Aorta (tissue), 5 donors: Measurements from ENCODE around the gene CFAP92. TPM values are rescaled to one million over a fixed set of nuclear protein-coding genes. Genes with fewer than 3 reads are reported as not detected.

Experiments
- ATAC-seq: fragments of 200-7000 bp; cut with Tn5 transposase; one replicate; pipeline ENCODE4 v1.9.1; 2022; ENCODE audit warnings: moderate library complexity; ENCODE audit not compliant: low FRiP score
- DNase-seq, 2 donors: peaks; one replicate each; pipeline ENCODE4 v3.0.0-alpha.2; 2020
- H3K27ac ChIP-seq, 2 donors: one replicate each; pipeline ENCODE4 v1.5.1; 2013; ENCODE audit warnings: low read length in 2 of 2, mild to moderate bottlenecking in 2 of 2, moderate library complexity in 2 of 2, control low read depth in 1 of 2, inconsistent platforms in 1 of 2, low read depth in 1 of 2
- H3K27me3 ChIP-seq, 2 donors: one replicate each; pipeline ENCODE4 v1.6.1; 2013; ENCODE audit warnings: control low read depth in 1 of 2, low read length in 1 of 2, mild to moderate bottlenecking in 1 of 2, moderate library complexity in 1 of 2; ENCODE audit not compliant: insufficient read depth in 2 of 2, control insufficient read depth in 1 of 2
- H3K36me3 ChIP-seq, 2 donors: one replicate each; pipeline ENCODE4 v1.6.1; 2013; ENCODE audit warnings: control low read depth in 1 of 2, low read length in 1 of 2, mild to moderate bottlenecking in 1 of 2; ENCODE audit not compliant: insufficient read depth in 2 of 2, control insufficient read depth in 1 of 2
- H3K4me1 ChIP-seq, 2 donors: one replicate each; pipeline ENCODE4 v1.6.1; 2013; ENCODE audit warnings: low read length in 2 of 2, control low read depth in 1 of 2, mild to moderate bottlenecking in 1 of 2, moderate library complexity in 1 of 2; ENCODE audit not compliant: insufficient read depth in 2 of 2, control insufficient read depth in 1 of 2
- H3K4me3 ChIP-seq, 2 donors: one replicate each; pipeline ENCODE4 v1.5.1; 2013; ENCODE audit warnings: low read length in 2 of 2, control low read depth in 1 of 2, mild to moderate bottlenecking in 1 of 2
- H3K9me3 ChIP-seq: one replicate; pipeline ENCODE4 v1.6.1; 2013; ENCODE audit warnings: mild to moderate bottlenecking, low read length; ENCODE audit not compliant: control insufficient read depth
- WGBS, 2 donors: extraction: QIAGEN DNeasy Blood & Tissue Kit; methylation state at CpG; one replicate each; pipeline ENCODE4 v1.1.7; 2013; 5-methylcytosine and 5-hydroxymethylcytosine counted together
- intact Hi-C, 2 donors: fragments of 100-400 bp; cut with DNase I; formaldehyde crosslinking; loops; one replicate each; pipeline versions ENCODE4 v1.14.2 to v1.15.0; 2022
- polyA plus RNA-seq, 2 donors: library from polyadenylated mRNA; stranded (reverse); fragments of 200-250 nt; gene quantifications; one replicate each; pipeline ENCODE4 v1.2.3, GENCODE V29; 2013
- total RNA-seq, 2 donors: library from RNA; stranded (reverse); fragmentation: NEBNext Ultra II Directional; extraction: Animal tissue kit (Norgen Biotek cat#: 25700); gene quantifications; one replicate each; pipeline ENCODE4 v1.2.1, GENCODE V29; 2021
- donor health status: healthy with polysubstance abuse.
- donor health status: Bipolar disorder and iron deficiency.
- donor health status: DM: no; HTN: no; CAD: no.
- donor health status: DM: no; HTN: no; CAD: no.
- donor health status: DM: yes; HTN: yes; CAD: no.

The CFAP92 gene
- total and polyA plus RNA-seq, 4 donors, result 0.62 to 1.2 TPM; not detected in 2

DNA sequence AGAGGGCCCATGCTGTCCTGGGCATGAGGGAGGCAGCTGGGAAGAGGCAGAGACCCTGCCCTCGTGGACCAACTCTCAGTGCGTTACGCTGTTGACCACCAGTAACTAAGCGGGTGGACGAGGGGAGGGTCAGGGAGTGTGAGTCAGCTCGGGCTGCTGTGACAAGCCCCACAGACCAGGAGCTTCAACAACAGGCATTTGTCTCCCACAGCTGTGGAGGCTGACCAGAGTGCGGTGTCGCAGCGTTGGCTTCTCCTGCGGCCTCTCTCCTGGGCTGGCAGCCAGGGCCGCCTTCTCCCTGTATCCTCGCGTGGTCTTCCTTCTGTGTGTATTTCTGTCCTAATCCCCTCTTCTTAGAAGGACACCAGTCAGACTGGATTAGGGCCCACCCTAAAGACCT, 20.3 kb upstream of the CFAP92 start:
- no peaks in the 10 kb centered on the region for H3K4me1 ChIP-seq
- no peaks in the 10 kb centered on the region for H3K27me3 ChIP-seq
- no peak overlapping the region for H3K4me3 ChIP-seq
- DNase-seq (peak in 1 of 2 donors; percentile 67), ATAC-seq (no peak)
- intact Hi-C loops, result no loop called here
- WGBS, 2 donors, result 92% methylated on average over 13 of the region's 13 CpGs
- H3K9me3 ChIP-seq, result no peaks in the 10 kb centered on the region
- H3K27ac ChIP-seq, result no peak overlapping the region
- no peaks in the 10 kb centered on the region for H3K36me3 ChIP-seq

DNA sequence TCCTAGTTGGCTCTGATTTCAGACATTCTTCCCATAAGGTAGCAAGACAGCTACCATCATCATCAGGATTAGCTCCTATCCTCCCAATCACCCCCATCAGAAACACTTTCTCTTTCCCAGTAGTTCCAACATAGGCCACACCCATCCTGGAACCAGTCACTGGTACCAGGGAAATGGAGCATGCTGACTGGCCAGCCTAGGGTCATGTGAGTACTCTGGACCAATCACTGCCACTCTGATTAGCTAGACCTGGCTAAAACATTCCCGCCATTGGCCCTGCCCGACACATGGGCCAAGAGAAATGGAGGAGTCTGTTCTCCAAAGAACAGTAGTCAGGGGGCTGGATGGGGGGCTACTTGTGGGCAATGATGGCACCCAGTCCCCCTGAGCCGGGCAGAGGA, 19.6 kb upstream of the CFAP92 start:
- WGBS, 2 donors, result 93 to 95% methylated on average over 3 of the region's 3 CpGs
- ATAC-seq, result no peak
- Histone ChIP-seq H3K9me3 (no peaks in the 10 kb centered on the region), H3K27ac (no peak overlapping the region), H3K4me3 (no peak overlapping the region), H3K27me3 (no peaks in the 10 kb centered on the region), H3K36me3 (no peaks in the 10 kb centered on the region), H3K4me1 (no peaks in the 10 kb centered on the region)
- intact Hi-C loops, result no loop called here
- DNase-seq, result no peak

DNA sequence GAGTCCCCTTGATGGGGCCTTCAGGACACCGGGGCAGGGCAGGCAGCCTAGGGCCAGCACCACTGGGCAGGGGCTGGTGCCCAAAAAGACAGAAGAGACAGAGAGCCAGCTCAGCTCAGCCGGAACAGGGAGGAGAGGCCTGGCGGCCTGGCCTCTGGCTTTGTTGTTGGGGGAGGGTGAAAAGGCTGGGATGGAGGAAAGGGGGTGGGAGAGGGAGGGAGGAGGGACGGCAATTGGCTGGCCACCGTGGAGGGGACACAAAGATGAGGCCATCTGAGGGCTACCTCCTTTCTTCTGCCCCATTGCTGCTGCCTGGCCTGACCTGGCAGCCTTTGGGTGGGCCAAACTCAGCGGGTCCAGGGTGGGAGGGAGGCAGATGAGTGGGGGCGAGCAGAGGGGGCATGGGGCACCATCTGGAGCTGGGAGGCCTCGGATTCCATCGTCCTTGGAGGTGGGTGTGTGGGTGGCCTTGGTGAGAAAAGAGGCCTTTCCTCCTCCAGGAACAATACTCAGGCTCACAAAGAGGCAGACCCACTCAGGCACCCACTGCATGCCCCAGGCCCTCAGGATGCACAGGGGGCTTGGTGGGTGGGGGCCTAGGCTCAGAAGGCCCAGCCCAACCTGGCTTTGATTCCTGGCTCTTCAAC, 16.6 kb upstream of the CFAP92 start:
- H3K27me3 ChIP-seq, result no peaks in the 10 kb centered on the region
- no peaks in the 10 kb centered on the region for H3K4me1 ChIP-seq
- WGBS, 2 donors, result 75 to 79% methylated on average over 6 to 9 of the region's 9 CpGs
- intact Hi-C loops, result no loop called here
- no peak overlapping the region for H3K4me3 ChIP-seq
- H3K9me3 ChIP-seq, result no peaks in the 10 kb centered on the region
- DNase-seq (no peak), ATAC-seq (no peak)
- no peak overlapping the region for H3K27ac ChIP-seq
- no peaks in the 10 kb centered on the region for H3K36me3 ChIP-seq

DNA sequence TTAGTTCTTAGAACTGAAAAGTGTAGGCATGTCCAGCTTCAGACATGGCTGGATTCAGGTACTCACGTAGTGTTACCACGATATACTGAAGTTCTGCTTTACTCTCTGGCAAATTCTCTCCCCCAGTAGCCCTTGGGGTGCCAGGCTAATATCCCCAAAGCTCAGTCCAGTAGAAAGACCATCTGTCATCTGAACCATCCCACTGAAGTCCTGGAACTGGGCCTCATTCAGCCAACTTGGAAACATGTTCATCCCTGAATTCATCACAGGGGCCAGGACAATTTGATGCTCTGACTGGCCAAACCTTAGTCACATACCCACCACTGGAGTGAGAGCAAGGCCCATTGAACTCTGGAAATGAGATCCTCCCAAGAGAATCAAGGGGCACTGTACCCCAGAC, 15.4 kb upstream of the CFAP92 start:
- H3K4me3 ChIP-seq, result no peak overlapping the region
- no peaks in the 10 kb centered on the region for H3K27me3 ChIP-seq
- H3K4me1 ChIP-seq, result no peaks in the 10 kb centered on the region
- intact Hi-C loops, result no loop called here
- no peaks in the 10 kb centered on the region for H3K9me3 ChIP-seq
- no peak overlapping the region for H3K27ac ChIP-seq
- H3K36me3 ChIP-seq, result no peaks in the 10 kb centered on the region
- ATAC-seq (no peak), DNase-seq (no peak)
- WGBS, 2 donors, result 95 to 97% methylated on average over 2 of the region's 2 CpGs

DNA sequence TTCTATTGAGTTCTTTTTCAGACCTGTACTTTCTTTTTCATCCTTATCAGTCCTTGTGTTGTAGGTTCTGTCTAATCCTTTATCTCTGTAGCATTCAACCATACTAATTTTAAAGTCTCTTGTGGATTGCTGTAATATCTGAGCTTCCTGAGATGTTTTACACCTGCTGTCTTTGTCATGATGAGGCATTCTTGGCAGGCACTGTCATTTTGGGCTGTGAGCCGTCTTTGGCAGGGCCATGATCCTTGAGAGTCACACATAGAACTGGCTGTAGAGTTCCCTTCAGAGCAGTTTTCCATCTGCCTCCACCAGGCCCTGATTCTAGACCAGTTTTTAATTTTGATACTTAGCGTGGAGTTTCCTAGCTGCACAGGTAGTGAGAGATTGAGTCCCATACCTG, 13.9 kb upstream of the CFAP92 start:
- no peak for DNase-seq

DNA sequence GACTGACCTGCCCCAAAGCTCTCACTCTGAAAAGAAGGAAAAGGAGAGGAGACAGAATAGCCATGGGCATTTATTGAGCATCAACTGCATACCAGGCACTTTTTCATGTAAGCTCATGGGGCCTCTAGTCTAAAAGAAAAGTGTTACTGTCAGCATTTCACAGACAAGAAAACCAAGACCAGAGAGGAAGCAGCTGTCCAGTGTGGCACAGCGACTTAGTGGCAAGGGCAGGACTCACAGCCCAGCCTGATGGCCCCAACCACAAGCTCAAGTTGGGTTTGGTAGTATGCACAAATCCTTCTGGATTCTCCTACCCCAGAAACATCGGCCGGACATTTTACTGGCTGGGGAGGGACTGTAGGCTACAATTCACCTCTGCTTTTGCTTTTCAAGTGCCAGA, 13.0 kb upstream of the CFAP92 start:
- no peak for ATAC-seq
- H3K27ac ChIP-seq, result no peak overlapping the region
- 92 to 94% methylated on average over 3 of the region's 3 CpGs for WGBS, 2 donors
- H3K36me3 ChIP-seq, result no peaks in the 10 kb centered on the region
- no peak overlapping the region for H3K4me3 ChIP-seq
- no peaks in the 10 kb centered on the region for H3K27me3 ChIP-seq
- H3K9me3 ChIP-seq, result no peaks in the 10 kb centered on the region
- H3K4me1 ChIP-seq, result no peaks in the 10 kb centered on the region
- intact Hi-C loops, result no loop called here
- no peak for DNase-seq

More for the DNA sequence above, 13.9 kb upstream of the CFAP92 start:
- 89 to 93% methylated on average over 2 of the region's 2 CpGs for WGBS, 2 donors
- H3K4me1 ChIP-seq, result no peaks in the 10 kb centered on the region
- no peak overlapping the region for H3K4me3 ChIP-seq
- no peaks in the 10 kb centered on the region for H3K36me3 ChIP-seq
- no peak overlapping the region for H3K27ac ChIP-seq
- intact Hi-C loops, result no loop called here
- no peaks in the 10 kb centered on the region for H3K27me3 ChIP-seq
- no peaks in the 10 kb centered on the region for H3K9me3 ChIP-seq
- no peak for ATAC-seq

DNA sequence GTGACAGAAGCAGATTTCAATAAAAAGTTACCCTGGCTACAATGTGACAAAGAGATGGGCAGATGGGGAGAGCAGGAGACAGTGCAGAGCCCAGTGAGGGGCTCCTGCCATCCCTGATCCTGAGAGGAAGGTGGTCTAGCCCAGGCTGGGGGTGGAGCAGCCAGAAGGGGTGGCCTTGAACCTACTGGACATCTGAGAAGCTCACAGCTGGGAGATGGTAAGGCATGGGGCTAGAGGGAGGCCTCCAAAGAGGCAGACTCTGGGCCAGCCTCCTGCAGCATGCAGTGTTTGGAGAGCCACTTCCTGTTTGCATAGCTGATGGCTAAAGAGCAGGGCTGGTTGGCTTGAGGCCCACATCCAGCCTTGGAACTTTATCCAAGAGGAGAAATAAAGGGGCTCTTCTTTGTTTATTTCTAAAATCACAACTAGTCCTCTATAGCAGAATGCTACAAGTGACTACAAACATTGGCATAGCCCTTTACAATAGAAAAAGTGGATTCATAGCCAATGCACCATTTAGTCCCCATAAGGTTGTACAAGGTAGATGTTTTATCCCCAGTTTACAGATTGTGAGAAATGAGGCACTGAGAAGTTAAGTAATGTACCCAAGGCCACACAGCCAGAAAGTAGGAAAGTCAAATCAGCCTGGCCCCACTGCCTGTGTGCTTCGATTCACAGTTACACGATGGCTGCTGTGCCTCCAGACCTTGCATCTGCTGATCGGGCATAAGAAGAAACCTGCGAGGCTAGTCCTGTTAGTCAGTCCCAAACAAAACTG, 11.8 kb upstream of the CFAP92 start:
- H3K4me3 ChIP-seq, result no peak overlapping the region
- H3K27me3 ChIP-seq, result no peaks in the 10 kb centered on the region
- 92 to 98% methylated on average over 4 of the region's 4 CpGs for WGBS, 2 donors
- no peaks in the 10 kb centered on the region for H3K4me1 ChIP-seq
- DNase-seq, result no peak
- no peaks in the 10 kb centered on the region for H3K9me3 ChIP-seq
- intact Hi-C loops, result no loop called here
- no peak overlapping the region for H3K27ac ChIP-seq
- ATAC-seq, result no peak
- no peaks in the 10 kb centered on the region for H3K36me3 ChIP-seq

DNA sequence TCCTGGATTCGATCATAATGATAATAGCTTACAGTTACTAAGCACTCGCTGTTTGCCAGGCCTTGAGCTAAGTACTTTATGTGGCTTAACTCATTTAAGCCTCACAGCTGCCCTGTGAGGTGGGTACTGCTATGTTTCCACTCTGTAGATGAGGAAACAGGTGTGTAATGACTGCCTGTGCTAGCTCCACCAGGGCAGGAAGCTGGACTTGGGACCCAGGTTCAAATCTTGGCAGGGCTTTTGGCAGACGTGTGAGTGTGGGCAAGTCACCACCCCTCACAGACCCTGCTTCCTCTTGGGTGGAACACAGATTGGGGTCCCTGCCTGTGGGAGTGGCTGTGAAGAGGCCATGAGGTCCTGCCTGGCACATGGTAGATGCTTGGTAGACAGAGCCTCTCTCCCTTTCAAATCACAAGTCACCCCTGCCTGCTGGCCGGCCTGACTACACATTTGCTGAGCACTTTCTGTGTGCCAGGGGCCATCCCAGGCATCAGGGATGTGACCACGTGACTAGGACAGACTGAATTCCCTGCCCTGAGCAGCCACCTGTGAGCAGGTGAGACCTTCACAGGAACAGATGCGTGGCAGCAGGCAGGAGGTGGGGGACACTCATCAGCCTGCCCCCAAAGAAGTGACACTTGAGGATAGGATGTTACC, 10.9 kb upstream of the CFAP92 start:
- no peaks in the 10 kb centered on the region for H3K36me3 ChIP-seq
- no peaks in the 10 kb centered on the region for H3K9me3 ChIP-seq
- 85 to 87% methylated on average over 6 of the region's 6 CpGs for WGBS, 2 donors
- no peaks in the 10 kb centered on the region for H3K4me1 ChIP-seq
- no peak overlapping the region for H3K27ac ChIP-seq
- H3K4me3 ChIP-seq, result no peak overlapping the region
- DNase-seq (no peak), ATAC-seq (no peak)
- intact Hi-C loops, result no loop called here
- no peaks in the 10 kb centered on the region for H3K27me3 ChIP-seq
